ENCODE results near the gene STT3B. TPM values are rescaled to one million over a fixed set of nuclear protein-coding genes. Genes with fewer than 3 reads are reported as not detected.

Gene STT3B
- 169 TPM for total RNA-seq

DNA sequence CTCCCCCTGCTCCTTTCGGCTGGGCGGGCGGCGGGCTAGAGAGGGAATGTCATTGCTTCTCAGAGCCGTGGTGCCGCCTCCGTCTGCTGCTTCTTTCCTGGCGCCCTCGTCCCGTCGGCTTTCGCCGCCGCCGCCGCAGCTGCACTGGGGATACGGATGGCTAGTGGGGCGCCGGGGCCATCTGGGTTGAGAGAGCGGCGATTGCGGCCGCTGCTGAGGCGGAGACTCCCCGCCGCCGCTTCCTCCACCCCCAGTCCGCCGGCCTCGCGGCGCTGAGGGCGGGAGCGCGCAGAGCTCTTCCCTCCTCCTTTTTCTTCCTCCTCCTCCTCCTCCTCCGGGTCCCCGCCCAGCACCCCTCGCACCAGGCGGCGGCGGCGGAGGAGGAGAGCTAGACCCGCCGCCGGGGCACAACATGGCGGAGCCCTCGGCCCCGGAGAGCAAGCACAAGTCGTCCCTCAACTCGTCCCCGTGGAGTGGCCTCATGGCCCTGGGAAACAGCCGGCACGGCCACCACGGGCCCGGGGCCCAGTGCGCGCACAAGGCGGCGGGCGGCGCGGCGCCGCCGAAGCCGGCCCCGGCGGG, at the start of gene STT3B:
TSS of gene STT3B (plus strand) at position 339 of the 582 bp plus-strand sequence. CDS start at position 413, 74 bp downstream.
- Histone ChIP-seq H3K4me3 (ENCODE audit: low read length) (peak within 1 kb of the TSS; percentile 92), H3K27me3 (ENCODE audit: insufficient read depth, low read length) (no peaks in the 10 kb centered on the region), H3K4me1 (ENCODE audit: insufficient read depth, low read length) (peaks cover 40% of the 10 kb centered on the region), H3K9me3 (ENCODE audit: low read depth, low read length) (no peaks in the 10 kb centered on the region)

DNA sequence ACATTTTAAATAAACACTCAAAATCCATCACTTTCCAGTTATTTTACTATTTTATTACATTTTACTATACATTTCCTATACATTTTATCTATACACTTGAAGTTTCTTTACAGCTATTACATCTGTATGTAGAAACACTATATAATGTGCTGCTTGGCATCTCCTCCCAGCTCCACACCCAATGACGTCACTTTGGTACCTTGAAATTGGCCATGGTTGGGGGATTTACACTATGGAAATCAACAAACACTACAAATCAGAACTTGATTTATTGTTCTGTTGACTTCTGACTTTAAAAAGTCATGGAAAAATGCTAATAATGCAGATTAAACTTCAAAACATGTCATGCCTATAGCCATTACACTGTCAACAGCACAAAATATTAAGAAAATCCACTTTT, 48.9 kb upstream of the STT3B start:
- Histone ChIP-seq H3K27me3 (ENCODE audit: insufficient read depth, low read length) (no peaks in the 10 kb centered on the region), H3K4me1 (ENCODE audit: insufficient read depth, low read length) (no peaks in the 10 kb centered on the region), H3K9me3 (ENCODE audit: low read depth, low read length) (no peaks in the 10 kb centered on the region), H3K4me3 (ENCODE audit: low read length) (no peak overlapping the region)

DNA sequence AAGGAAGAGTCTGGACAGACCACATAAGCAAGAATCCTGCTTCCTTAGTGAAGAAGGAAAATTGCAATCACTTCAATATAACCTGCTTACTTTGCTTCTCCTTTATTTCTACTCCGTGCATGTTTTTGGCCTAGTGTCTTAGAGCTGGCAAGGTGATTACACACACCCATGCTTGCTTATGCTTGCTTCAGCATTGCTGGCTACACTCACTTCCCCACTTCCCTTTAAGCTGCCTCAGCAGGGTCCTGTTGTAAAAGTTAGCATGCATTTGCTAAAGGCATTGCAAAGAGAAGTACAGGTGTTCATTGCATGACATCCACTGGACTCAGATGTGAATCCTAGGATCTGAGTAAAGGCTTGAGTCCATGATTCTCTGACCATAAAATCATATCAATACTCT, 47.5 kb upstream of the STT3B start:
- no peak overlapping the region for H3K4me3 ChIP-seq (ENCODE audit: low read length)
- H3K27me3 ChIP-seq (ENCODE audit: insufficient read depth, low read length): no peaks in the 10 kb centered on the region
- no peaks in the 10 kb centered on the region for H3K9me3 ChIP-seq (ENCODE audit: low read depth, low read length)
- no peaks in the 10 kb centered on the region for H3K4me1 ChIP-seq (ENCODE audit: insufficient read depth, low read length)

DNA sequence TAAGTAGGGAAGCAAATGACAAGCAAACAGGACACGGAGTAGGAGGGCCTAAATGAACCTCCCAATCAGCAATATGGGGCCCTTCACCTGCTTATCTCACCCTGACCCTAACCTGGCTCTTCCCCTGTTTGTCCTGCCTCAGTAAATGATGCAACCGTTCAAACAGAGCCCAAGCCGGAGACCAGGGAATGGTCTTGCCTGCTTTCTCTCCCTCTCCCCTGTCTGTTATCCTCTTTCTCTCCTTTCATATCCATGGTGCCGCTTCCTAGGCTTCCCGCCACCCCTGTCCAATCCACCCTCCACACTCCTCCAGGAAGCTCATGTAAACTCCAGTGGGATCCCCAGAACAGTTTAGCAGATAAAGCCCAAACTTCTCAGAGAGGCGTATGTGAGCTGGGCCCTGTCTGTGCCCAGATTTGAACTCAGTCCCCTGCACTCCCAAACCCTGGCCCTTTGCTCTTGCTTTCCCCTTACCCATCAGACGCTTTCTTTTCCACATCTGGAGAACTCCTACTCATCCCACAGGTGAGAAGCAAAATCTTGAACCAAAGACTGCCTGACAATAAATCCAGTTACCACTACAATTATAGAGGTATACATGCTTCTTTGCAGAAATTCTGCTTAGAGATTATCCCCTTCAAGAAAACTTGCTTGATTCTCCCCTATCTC, 45.7 kb upstream of the STT3B start:
- Histone ChIP-seq H3K4me1 (ENCODE audit: insufficient read depth, low read length) (no peaks in the 10 kb centered on the region), H3K9me3 (ENCODE audit: low read depth, low read length) (peaks cover 8% of the 10 kb centered on the region), H3K27me3 (ENCODE audit: insufficient read depth, low read length) (no peaks in the 10 kb centered on the region), H3K4me3 (ENCODE audit: low read length) (no peak overlapping the region)

DNA sequence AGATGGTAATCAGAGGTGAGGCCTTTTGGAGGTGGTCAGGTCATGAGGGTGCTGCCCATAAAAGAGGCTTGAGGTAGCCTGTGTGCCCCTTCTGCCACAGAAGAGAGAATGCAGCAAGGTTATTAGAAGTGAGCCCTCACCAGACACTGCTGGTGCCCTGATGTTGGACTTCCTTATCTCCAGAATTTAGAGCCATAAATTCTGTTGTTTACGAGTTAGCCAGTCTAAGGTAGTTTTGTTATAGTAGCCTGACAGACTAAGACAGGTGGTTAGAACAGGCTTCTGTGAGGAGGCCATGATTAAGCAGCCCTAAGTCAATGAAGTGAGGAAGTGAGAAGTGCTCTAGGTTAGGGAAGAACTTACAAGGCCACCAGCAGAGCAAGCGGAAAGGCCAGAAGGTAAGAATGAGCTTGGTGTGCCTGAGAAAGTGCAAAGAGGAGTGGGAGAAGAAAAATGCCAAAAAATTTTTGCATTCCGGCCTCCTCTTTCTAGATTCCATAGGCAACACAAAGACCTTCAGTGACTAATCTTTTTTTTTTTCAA, 44.2 kb upstream of the STT3B start:
- H3K27me3 ChIP-seq (ENCODE audit: insufficient read depth, low read length): no peaks in the 10 kb centered on the region
- no peak overlapping the region for H3K4me3 ChIP-seq (ENCODE audit: low read length)
- no peaks in the 10 kb centered on the region for H3K4me1 ChIP-seq (ENCODE audit: insufficient read depth, low read length)
- peaks cover 8% of the 10 kb centered on the region for H3K9me3 ChIP-seq (ENCODE audit: low read depth, low read length)

DNA sequence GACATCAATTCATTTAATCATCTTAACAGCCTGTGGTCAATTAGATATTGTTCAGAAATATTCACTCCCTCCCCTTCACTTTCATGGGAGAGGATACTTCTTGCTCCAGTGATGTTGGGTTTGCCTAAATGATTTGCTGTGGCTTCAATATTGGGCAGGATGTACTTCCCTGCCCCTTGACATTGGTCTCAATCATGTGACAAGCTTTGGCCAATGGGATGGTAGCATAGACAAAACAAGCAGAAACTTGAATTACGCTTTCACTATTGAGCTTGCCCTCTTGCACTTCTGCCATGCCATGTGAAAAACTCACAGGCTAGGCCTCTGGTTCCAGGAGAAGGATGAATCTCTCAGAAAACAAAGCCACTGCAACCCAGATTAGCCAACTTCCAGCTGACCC, 42.2 kb upstream of the STT3B start:
- Histone ChIP-seq H3K4me3 (ENCODE audit: low read length) (no peak overlapping the region), H3K9me3 (ENCODE audit: low read depth, low read length) (peaks cover 8% of the 10 kb centered on the region), H3K4me1 (ENCODE audit: insufficient read depth, low read length) (no peaks in the 10 kb centered on the region), H3K27me3 (ENCODE audit: insufficient read depth, low read length) (no peaks in the 10 kb centered on the region)

DNA sequence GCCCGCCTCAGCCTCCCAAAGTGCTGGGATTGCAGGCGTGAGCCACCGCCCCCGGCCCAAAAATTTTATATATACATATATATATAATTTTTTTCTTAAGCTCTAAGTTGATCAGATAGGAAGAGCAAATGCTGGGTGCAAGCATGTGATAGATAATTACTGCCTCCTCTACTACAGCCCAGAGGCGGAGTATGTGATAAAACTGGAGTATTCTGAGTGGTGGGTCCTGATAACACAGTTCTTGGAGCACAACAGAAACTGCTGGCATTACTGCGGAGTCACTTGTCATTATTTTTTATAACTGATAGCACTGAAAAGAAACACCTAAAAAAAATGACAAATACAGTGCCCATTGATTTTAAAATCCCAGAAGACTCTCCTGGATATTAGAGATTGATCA, 41.1 kb upstream of the STT3B start:
- no peaks in the 10 kb centered on the region for H3K27me3 ChIP-seq (ENCODE audit: insufficient read depth, low read length)
- peaks cover 8% of the 10 kb centered on the region for H3K9me3 ChIP-seq (ENCODE audit: low read depth, low read length)
- no peaks in the 10 kb centered on the region for H3K4me1 ChIP-seq (ENCODE audit: insufficient read depth, low read length)
- no peak overlapping the region for H3K4me3 ChIP-seq (ENCODE audit: low read length)

DNA sequence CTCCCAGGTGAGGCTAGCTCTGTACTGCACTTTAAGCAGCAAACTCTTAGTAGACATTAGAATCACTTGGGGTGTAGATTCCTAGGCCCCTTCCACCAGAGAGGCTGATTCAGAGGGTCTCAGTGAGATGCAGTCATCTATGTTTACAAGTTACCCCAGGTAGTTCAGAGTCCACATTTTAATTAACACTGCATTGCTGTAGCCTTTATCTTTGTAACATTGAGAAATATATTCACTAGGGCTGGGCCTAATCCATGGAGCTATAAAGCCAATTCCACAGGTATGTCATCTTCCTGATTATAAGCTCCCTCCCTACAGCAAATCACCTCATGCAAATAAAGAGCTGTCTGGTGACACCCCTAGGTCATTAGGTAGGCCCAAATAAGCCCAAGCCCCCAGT, 39.6 kb upstream of the STT3B start:
- H3K4me1 ChIP-seq (ENCODE audit: insufficient read depth, low read length): no peaks in the 10 kb centered on the region
- H3K4me3 ChIP-seq (ENCODE audit: low read length): no peak overlapping the region
- H3K27me3 ChIP-seq (ENCODE audit: insufficient read depth, low read length): no peaks in the 10 kb centered on the region
- H3K9me3 ChIP-seq (ENCODE audit: low read depth, low read length): peaks cover 8% of the 10 kb centered on the region

DNA sequence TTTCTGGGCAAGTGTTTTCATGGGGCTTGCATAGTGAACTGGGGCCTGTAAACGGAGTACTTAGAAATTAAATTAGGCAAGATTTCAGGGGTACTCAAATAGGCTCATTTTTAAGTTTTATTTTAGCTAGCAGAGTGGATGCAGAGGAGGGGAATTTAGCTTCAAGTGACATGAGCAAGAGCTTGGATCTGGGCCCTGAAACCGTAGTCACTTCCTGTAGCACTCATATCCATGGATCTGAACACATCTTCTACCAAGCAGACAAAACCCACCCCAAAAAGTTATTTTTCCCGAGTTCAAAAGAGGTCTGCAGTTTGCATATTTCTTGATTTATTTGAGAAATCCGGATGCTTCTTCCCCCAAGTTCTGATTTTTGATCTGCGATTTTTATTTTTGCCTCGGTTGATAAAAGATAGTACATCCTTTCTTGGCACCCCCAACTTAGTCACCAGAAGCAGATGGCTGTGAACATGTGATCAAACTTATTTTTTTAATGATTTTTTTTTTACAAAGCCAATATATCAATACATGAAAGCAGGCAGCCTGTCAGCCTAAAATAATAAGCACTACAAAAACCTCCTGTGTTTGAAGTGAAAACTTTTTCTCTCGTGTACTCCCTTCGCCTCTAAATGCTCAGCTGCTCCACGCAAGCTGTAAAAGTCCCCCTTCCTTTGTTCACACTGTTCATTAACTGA, 36.6 kb upstream of the STT3B start:
- H3K27me3 ChIP-seq (ENCODE audit: insufficient read depth, low read length): no peaks in the 10 kb centered on the region
- H3K4me1 ChIP-seq (ENCODE audit: insufficient read depth, low read length): no peaks in the 10 kb centered on the region
- no peak overlapping the region for H3K4me3 ChIP-seq (ENCODE audit: low read length)
- H3K9me3 ChIP-seq (ENCODE audit: low read depth, low read length): no peaks in the 10 kb centered on the region

DNA sequence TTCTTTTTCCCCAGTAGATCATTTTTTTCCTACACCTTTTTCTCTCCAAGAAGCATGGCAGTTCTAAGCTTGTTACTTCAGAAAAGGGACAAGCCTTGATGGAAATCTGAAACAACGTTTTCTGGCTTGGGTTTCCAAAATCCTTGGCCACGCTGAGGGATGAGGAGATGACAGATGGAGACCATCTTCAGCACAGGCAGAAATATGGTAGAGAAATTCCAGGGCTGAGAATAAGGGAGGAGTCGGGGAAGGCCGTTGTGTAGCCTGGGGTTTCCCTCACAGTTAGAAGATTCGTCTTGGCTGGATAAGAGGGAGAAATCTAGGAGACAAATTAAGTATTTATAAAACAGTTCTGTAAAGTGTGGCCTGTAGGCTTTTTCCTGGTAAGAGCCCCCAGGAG, 33.9 kb upstream of the STT3B start:
- Histone ChIP-seq H3K9me3 (ENCODE audit: low read depth, low read length) (no peaks in the 10 kb centered on the region), H3K27me3 (ENCODE audit: insufficient read depth, low read length) (no peaks in the 10 kb centered on the region), H3K4me3 (ENCODE audit: low read length) (no peak overlapping the region), H3K4me1 (ENCODE audit: insufficient read depth, low read length) (no peaks in the 10 kb centered on the region)

DNA sequence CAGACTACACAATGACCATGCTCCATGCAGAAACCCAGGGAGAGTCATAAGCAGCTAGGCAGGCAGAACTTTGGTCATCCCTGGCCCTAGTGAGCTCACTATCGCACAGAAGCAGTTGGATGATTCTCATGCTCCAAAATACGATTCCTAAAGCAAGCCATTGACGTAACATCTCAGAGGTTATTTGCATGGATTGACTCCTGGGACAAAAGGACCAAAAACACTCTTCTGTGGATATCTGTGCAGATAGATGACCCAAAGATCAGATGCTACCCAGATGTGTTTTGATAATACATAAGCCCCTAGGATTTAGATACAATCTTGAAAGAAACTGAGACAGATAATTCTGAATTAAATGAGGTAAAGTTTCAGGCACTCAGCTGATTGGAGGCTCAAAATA, 33.4 kb upstream of the STT3B start:
- no peak overlapping the region for H3K4me3 ChIP-seq (ENCODE audit: low read length)
- no peaks in the 10 kb centered on the region for H3K9me3 ChIP-seq (ENCODE audit: low read depth, low read length)
- H3K27me3 ChIP-seq (ENCODE audit: insufficient read depth, low read length): no peaks in the 10 kb centered on the region
- H3K4me1 ChIP-seq (ENCODE audit: insufficient read depth, low read length): no peaks in the 10 kb centered on the region

DNA sequence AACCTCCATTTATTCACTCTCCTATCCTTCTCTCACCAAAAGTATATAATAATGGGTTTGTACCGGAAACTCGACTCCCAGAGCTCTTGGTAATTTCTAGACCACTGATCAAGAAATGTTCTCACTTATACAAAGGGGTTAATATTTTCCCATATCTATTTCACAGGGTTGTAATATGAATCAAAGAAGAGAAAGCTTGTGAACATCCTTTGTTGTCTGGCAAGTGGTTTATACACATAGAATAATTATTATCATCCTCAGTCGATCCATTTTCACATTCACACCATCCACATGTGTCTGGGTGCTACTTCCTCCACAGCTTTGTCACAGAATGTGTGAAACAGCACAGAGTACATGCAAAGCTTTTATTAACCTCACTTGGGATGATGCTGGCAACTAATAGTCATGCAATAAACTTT, 29.9 kb upstream of the STT3B start:
- Histone ChIP-seq H3K9me3 (ENCODE audit: low read depth, low read length) (no peaks in the 10 kb centered on the region), H3K4me1 (ENCODE audit: insufficient read depth, low read length) (peaks cover 11% of the 10 kb centered on the region), H3K4me3 (ENCODE audit: low read length) (no peak overlapping the region), H3K27me3 (ENCODE audit: insufficient read depth, low read length) (no peaks in the 10 kb centered on the region)

DNA sequence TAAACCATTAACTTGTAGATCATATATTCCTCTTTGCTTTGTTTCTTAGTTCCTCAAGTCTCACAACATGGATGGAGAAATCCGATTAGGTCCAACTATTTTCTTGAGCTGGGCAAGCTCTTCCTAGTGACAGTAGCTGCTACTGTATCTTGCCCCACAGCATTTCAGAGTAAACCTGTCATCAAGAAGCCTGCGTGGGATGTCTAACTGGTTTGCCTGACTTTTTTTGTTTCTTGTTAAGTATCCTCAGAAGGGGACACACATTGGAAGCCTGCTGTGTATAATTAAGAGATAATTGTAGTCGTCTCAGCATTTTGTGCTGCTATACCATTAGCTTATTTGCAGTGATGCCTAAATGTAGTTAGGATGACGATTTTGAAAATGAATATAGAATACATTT, 29.3 kb upstream of the STT3B start:
- H3K9me3 ChIP-seq (ENCODE audit: low read depth, low read length): no peaks in the 10 kb centered on the region
- H3K4me3 ChIP-seq (ENCODE audit: low read length): no peak overlapping the region
- H3K27me3 ChIP-seq (ENCODE audit: insufficient read depth, low read length): no peaks in the 10 kb centered on the region
- H3K4me1 ChIP-seq (ENCODE audit: insufficient read depth, low read length): peaks cover 15% of the 10 kb centered on the region

DNA sequence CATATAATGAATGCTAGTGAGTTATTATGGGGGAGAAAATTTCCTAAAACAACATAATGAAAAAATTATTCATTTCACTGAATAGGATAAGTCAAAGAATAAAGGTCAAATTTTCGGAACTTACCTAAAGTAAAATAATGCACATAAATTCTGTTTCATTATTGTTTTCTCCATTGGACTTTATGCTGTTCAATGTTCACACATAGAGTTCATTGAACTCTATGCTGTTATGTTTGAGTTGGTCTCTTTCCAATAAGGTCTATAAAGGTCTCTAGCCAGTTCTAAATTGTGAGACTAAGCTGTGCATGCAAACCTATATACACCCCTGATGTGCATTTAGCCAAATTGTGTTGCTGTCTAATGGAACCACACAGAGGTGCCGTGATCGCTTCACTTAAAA, 28.5 kb upstream of the STT3B start:
- Histone ChIP-seq H3K27me3 (ENCODE audit: insufficient read depth, low read length) (no peaks in the 10 kb centered on the region), H3K9me3 (ENCODE audit: low read depth, low read length) (no peaks in the 10 kb centered on the region)

DNA sequence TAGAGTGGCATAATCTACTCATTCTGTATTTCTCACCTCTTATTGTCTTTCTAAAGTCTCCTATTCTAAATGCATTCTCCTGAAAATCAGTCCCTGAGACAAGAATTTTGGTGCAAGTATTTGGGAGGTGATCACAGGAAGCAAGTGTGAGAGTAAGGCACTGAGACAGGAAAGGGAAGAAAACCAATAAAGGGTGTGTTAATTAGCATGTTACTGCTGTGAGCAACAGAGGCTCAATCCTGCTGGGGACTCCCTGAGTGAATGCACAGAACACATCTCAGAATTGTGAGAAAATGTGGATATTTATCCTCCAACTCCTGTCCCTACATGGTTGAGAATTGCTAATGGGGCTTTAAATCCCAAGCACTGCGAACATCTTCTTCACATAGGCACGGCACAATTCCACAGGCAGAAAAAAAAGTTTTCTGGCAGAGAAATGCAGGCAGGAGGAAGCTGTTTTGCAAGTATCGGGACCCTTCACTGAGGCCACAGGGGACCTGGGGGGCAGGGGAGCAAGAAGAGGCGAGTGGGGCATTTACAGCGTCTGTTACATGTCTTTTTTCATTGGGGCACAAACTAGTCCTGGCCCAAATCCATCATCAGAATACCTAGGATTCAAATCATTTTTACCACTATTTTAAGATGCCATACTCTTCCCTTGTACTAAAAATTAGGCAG, 27.2 kb upstream of the STT3B start:
- Histone ChIP-seq H3K27me3 (ENCODE audit: insufficient read depth, low read length) (no peaks in the 10 kb centered on the region), H3K9me3 (ENCODE audit: low read depth, low read length) (no peaks in the 10 kb centered on the region), H3K4me3 (ENCODE audit: low read length) (no peak overlapping the region), H3K4me1 (ENCODE audit: insufficient read depth, low read length) (peaks cover 18% of the 10 kb centered on the region)

More for the DNA sequence above, 28.5 kb upstream of the STT3B start:
- H3K4me1 ChIP-seq (ENCODE audit: insufficient read depth, low read length): peaks cover 18% of the 10 kb centered on the region
- H3K4me3 ChIP-seq (ENCODE audit: low read length): no peak overlapping the region

All from mononuclear cell (primary cell).